HFF-Myc (cell line): ENCODE measurements around the gene TMEM138.

Source experiments
- DNase-seq: peaks from one replicate; pipeline ENCODE4 v3.0.0-alpha.2; 2011; ENCODE audit warnings: low read depth; ENCODE audit errors: extremely low read depth
- H3K4me3 ChIP-seq: replicated peaks from 2 replicates; pipeline ENCODE4 v1.5.1; 2011; ENCODE audit warnings: low read depth, mild to moderate bottlenecking, control low read depth, low read length
- CTCF ChIP-seq: IDR thresholded peaks from 2 replicates; pipeline ENCODE4 v1.5.1; 2012; ENCODE audit warnings: mild to moderate bottlenecking, low read depth, low read length, control low read depth; ENCODE audit errors: missing control alignments

Gene TMEM138

GRCh38 chr11:61331651-61332050 lies 30.5 kb upstream of the TMEM138 start:
- TF ChIP-seq CTCF, result no peak
- peak overlapping the region; percentile 93 for H3K4me3 ChIP-seq
- DNase-seq, result no peak

GRCh38 chr11:61332281-61332796 lies 29.8 kb upstream of the TMEM138 start:
- TF ChIP-seq CTCF, result no peak
- peak overlapping the region; percentile 93 for H3K4me3 ChIP-seq
- DNase-seq, result no peak

- DNase-seq, result peak; percentile 64
- H3K4me3 ChIP-seq, result peak within 1 kb of the TSS; percentile 93
- no peak for TF ChIP-seq CTCF
Observed at GRCh38 chr11:61332797-61333549, 29.2 kb upstream of the TMEM138 start, which contains the start of the genes DDB1 and TKFC. Gene DDB1 (minus strand): TSS chr11:61333105. CDS start chr11:61332968, 137 bp downstream. Gene TKFC (plus strand): TSS chr11:61333228. CDS start chr11:61334729, 1,501 bp downstream.

GRCh38 chr11:61333550-61334433 lies 28.4 kb upstream of the TMEM138 start:
- TF ChIP-seq CTCF, result no peak
- peak overlapping the region; percentile 93 for H3K4me3 ChIP-seq
- DNase-seq, result no peak

- TF ChIP-seq CTCF, result no peak
- no peak overlapping the region for H3K4me3 ChIP-seq
- peak; percentile 32 for DNase-seq
Observed at GRCh38 chr11:61334434-61335354, 27.5 kb upstream of the TMEM138 start.

- no peak for TF ChIP-seq CTCF
- no peak overlapping the region for H3K4me3 ChIP-seq
- DNase-seq, result no peak
Observed at GRCh38 chr11:61335355-61335710, 26.8 kb upstream of the TMEM138 start.
